SK-N-SH treated with all-trans-retinoic acid at 6 μM for 48 hours (cell line): Measurements from ENCODE around the gene KCNAB3.

Experiments used
- ATAC-seq: fragments of 200-7000 bp; cut with Tn5 transposase; 3 replicates; pipeline ENCODE4 v1.9.1; 2020; ENCODE audit warnings: mild to moderate bottlenecking, moderate library complexity
- ARNTL ChIP-seq: fragments of 450-650 bp; formaldehyde crosslinking; IDR thresholded peaks from 2 replicates; pipeline ENCODE4 v1.5.0; 2020; ENCODE audit warnings: low read depth, mild to moderate bottlenecking, moderate library complexity, borderline replicate concordance
- BACH2 ChIP-seq: fragments of 250-450 bp; sonication (Bioruptor Pico); IDR thresholded peaks from 2 replicates; pipeline ENCODE4 v1.9.0; 2021; ENCODE audit warnings: mild to moderate bottlenecking, borderline replicate concordance
- ESRRG ChIP-seq: fragments of 250-450 bp; sonication (Bioruptor Pico); IDR thresholded peaks from 2 replicates; pipeline ENCODE4 v1.6.1; 2021; ENCODE audit warnings: mild to moderate bottlenecking
- GLIS3 ChIP-seq: fragments of 250-450 bp; sonication (Bioruptor Pico); IDR thresholded peaks from 2 replicates; pipeline ENCODE4 v1.5.0; 2020; ENCODE audit warnings: mild to moderate bottlenecking, moderate library complexity
- ISL1 ChIP-seq: fragments of 250-450 bp; sonication (Bioruptor Pico); IDR thresholded peaks from 2 replicates; pipeline ENCODE4 v2.1.2; 2022; ENCODE audit warnings: mild to moderate bottlenecking, moderate library complexity
- OSR1 ChIP-seq: fragments of 250-450 bp; sonication (Bioruptor Pico); IDR thresholded peaks from 2 replicates; pipeline ENCODE4 v1.8.0; 2022; ENCODE audit warnings: moderate library complexity, mild to moderate bottlenecking, inconsistent platforms
- POU6F1 ChIP-seq: fragments of 250-450 bp; sonication (Bioruptor Pico); IDR thresholded peaks from 2 replicates; pipeline ENCODE4 v1.8.0; 2021; ENCODE audit warnings: low read depth, mild to moderate bottlenecking, moderate library complexity, borderline replicate concordance
- SNAI2 ChIP-seq: fragments of 250-450 bp; sonication (Bioruptor Pico); IDR thresholded peaks from 2 replicates; pipeline ENCODE4 v1.5.0; 2020; ENCODE audit warnings: mild to moderate bottlenecking, moderate library complexity
- TCF4 ChIP-seq: fragments of 250-450 bp; sonication (Bioruptor Pico); IDR thresholded peaks from 2 replicates; pipeline ENCODE4 v1.8.0; 2021; ENCODE audit warnings: mild to moderate bottlenecking, moderate library complexity, borderline replicate concordance
- TOX ChIP-seq: fragments of 250-450 bp; sonication (Bioruptor Pico); IDR thresholded peaks from 2 replicates; pipeline ENCODE4 v1.8.0; 2021; ENCODE audit warnings: mild to moderate bottlenecking, moderate library complexity, borderline replicate concordance
- ZFP3 ChIP-seq: fragments of 250-450 bp; sonication (Bioruptor Pico); IDR thresholded peaks from 2 replicates; pipeline ENCODE4 v1.5.0; 2020; ENCODE audit warnings: mild to moderate bottlenecking, moderate library complexity
- ZFP30 ChIP-seq: fragments of 450-650 bp; formaldehyde crosslinking; IDR thresholded peaks from 2 replicates; pipeline ENCODE4 v1.5.0; 2022; ENCODE audit warnings: mild to moderate bottlenecking, moderate library complexity
- ZNF8 ChIP-seq: fragments of 450-650 bp; formaldehyde crosslinking; IDR thresholded peaks from 2 replicates; pipeline ENCODE4 v1.5.0; 2020; ENCODE audit warnings: mild to moderate bottlenecking, moderate library complexity
- TF ChIP-seq, protein P1 (sequence below): fragments of 250-450 bp; sonication (Bioruptor Pico); IDR thresholded peaks from 2 replicates; pipeline ENCODE4 v1.8.0; 2020; ENCODE audit warnings: mild to moderate bottlenecking, moderate library complexity, borderline replicate concordance
- TF ChIP-seq, protein P2 (sequence below): fragments of 250-450 bp; sonication (Bioruptor Pico); IDR thresholded peaks from 2 replicates; pipeline ENCODE4 v1.5.1; 2020; ENCODE audit warnings: low read depth, mild to moderate bottlenecking, moderate library complexity
- TF ChIP-seq, protein P3 (sequence below): fragments of 250-450 bp; sonication (Bioruptor Pico); IDR thresholded peaks from 2 replicates; pipeline ENCODE4 v1.5.0; 2020; ENCODE audit warnings: mild to moderate bottlenecking, moderate library complexity

Gene KCNAB3

GRCh38 chr17:7884581-7885366 is 44.9 kb downstream of the KCNAB3 start:
- ATAC-seq: no peak
- TF ChIP-seq ARNTL (CRISPR knock-in tag): no peak
- no peak for TF ChIP-seq ZNF8 (CRISPR knock-in tag)
- TF ChIP-seq, protein P1, sequence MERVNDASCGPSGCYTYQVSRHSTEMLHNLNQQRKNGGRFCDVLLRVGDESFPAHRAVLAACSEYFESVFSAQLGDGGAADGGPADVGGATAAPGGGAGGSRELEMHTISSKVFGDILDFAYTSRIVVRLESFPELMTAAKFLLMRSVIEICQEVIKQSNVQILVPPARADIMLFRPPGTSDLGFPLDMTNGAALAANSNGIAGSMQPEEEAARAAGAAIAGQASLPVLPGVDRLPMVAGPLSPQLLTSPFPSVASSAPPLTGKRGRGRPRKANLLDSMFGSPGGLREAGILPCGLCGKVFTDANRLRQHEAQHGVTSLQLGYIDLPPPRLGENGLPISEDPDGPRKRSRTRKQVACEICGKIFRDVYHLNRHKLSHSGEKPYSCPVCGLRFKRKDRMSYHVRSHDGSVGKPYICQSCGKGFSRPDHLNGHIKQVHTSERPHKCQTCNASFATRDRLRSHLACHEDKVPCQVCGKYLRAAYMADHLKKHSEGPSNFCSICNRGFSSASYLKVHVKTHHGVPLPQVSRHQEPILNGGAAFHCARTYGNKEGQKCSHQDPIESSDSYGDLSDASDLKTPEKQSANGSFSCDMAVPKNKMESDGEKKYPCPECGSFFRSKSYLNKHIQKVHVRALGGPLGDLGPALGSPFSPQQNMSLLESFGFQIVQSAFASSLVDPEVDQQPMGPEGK (CRISPR knock-in tag): no peak

GRCh38 chr17:7883781-7884386 is 45.8 kb downstream of the KCNAB3 start:
- ATAC-seq: no peak
- TF ChIP-seq ISL1 (0 out of 2 replicates have a peak, but pooled peaks have one; percentile 7), ZFP3 (CRISPR knock-in tag) (no peak)
- TF ChIP-seq, protein P1 (CRISPR knock-in tag): peak; percentile 100

GRCh38 chr17:7882629-7883028 is 47.0 kb downstream of the KCNAB3 start:
- no peak for ATAC-seq
- TF ChIP-seq TCF4 (CRISPR knock-in tag) (no peak), ARNTL (CRISPR knock-in tag) (no peak), POU6F1 (no peak), TOX (CRISPR knock-in tag) (no peak), ZFP30 (no peak), SNAI2 (CRISPR knock-in tag) (no peak), GLIS3 (CRISPR knock-in tag) (no peak), ESRRG (CRISPR knock-in tag) (no peak), OSR1 (CRISPR knock-in tag) (no peak), BACH2 (CRISPR knock-in tag) (no peak)
- TF ChIP-seq, protein P2, sequence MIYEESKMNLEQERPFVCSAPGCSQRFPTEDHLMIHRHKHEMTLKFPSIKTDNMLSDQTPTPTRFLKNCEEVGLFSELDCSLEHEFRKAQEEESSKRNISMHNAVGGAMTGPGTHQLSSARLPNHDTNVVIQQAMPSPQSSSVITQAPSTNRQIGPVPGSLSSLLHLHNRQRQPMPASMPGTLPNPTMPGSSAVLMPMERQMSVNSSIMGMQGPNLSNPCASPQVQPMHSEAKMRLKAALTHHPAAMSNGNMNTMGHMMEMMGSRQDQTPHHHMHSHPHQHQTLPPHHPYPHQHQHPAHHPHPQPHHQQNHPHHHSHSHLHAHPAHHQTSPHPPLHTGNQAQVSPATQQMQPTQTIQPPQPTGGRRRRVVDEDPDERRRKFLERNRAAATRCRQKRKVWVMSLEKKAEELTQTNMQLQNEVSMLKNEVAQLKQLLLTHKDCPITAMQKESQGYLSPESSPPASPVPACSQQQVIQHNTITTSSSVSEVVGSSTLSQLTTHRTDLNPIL: no peak
- TF ChIP-seq, protein P3, sequence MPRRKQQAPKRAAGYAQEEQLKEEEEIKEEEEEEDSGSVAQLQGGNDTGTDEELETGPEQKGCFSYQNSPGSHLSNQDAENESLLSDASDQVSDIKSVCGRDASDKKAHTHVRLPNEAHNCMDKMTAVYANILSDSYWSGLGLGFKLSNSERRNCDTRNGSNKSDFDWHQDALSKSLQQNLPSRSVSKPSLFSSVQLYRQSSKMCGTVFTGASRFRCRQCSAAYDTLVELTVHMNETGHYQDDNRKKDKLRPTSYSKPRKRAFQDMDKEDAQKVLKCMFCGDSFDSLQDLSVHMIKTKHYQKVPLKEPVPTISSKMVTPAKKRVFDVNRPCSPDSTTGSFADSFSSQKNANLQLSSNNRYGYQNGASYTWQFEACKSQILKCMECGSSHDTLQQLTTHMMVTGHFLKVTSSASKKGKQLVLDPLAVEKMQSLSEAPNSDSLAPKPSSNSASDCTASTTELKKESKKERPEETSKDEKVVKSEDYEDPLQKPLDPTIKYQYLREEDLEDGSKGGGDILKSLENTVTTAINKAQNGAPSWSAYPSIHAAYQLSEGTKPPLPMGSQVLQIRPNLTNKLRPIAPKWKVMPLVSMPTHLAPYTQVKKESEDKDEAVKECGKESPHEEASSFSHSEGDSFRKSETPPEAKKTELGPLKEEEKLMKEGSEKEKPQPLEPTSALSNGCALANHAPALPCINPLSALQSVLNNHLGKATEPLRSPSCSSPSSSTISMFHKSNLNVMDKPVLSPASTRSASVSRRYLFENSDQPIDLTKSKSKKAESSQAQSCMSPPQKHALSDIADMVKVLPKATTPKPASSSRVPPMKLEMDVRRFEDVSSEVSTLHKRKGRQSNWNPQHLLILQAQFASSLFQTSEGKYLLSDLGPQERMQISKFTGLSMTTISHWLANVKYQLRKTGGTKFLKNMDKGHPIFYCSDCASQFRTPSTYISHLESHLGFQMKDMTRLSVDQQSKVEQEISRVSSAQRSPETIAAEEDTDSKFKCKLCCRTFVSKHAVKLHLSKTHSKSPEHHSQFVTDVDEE (CRISPR knock-in tag): no peak
- TF ChIP-seq, protein P1 (CRISPR knock-in tag): no peak
